Suppressor macrophage treated with lipopolysaccharide for 4 hours (primary cell): ENCODE data around the gene BHLHA15.
A peak's percentile ranks its signal among the peaks of the same experiment; 100 is the strongest.

ENCODE experiments used
- DNase-seq: peaks from one replicate; pipeline ENCODE4 v3.0.0-alpha.2; 2020

The BHLHA15 gene

GRCh38 chr7:98211221-98211675, at the start of gene BHLHA15:
Gene BHLHA15 (plus strand): TSS chr7:98211439. CDS start chr7:98212310, 871 bp downstream.
- DNase-seq, result no peak

GRCh38 chr7:98162758-98163157, 48.5 kb upstream of the BHLHA15 start:
- peak; percentile 39 for DNase-seq

GRCh38 chr7:98163269-98163668, 48.0 kb upstream of the BHLHA15 start:
- DNase-seq, result no peak

GRCh38 chr7:98163704-98164494, 47.3 kb upstream of the BHLHA15 start:
- DNase-seq, result peak; percentile 4

- DNase-seq, result peak; percentile 59
These were observed 45.2 kb upstream of the BHLHA15 start for GRCh38 chr7:98165827-98166667.

GRCh38 chr7:98166668-98166970, 44.6 kb upstream of the BHLHA15 start:
- no peak for DNase-seq

- DNase-seq, result no peak
These were observed 43.6 kb upstream of the BHLHA15 start for GRCh38 chr7:98167653-98168052.

GRCh38 chr7:98168181-98168903, 42.9 kb upstream of the BHLHA15 start:
- DNase-seq, result peak; percentile 52

GRCh38 chr7:98168904-98169621, 42.2 kb upstream of the BHLHA15 start:
- no peak for DNase-seq

- no peak for DNase-seq
These were observed 40.3 kb upstream of the BHLHA15 start for GRCh38 chr7:98170966-98171365.

- DNase-seq, result no peak
These were observed 39.8 kb upstream of the BHLHA15 start for GRCh38 chr7:98171449-98171848.

GRCh38 chr7:98174334-98175259, 36.6 kb upstream of the BHLHA15 start:
- DNase-seq, result no peak

- no peak for DNase-seq
These were observed 35.8 kb upstream of the BHLHA15 start for GRCh38 chr7:98175260-98175940.

- DNase-seq, result no peak
These were observed 33.7 kb upstream of the BHLHA15 start for GRCh38 chr7:98177553-98177952.

GRCh38 chr7:98178321-98178720, 32.9 kb upstream of the BHLHA15 start:
- no peak for DNase-seq

GRCh38 chr7:98178762-98179490, 32.3 kb upstream of the BHLHA15 start:
- no peak for DNase-seq

GRCh38 chr7:98180751-98181150, 30.5 kb upstream of the BHLHA15 start:
- no peak for DNase-seq

- peak; percentile 5 for DNase-seq
These were observed 26.1 kb upstream of the BHLHA15 start for GRCh38 chr7:98185101-98185500.

- peak; percentile 66 for DNase-seq
These were observed 24.6 kb upstream of the BHLHA15 start for GRCh38 chr7:98186452-98187137.

- no peak for DNase-seq
These were observed 24.1 kb upstream of the BHLHA15 start for GRCh38 chr7:98187138-98187502.
